CD4-positive, alpha-beta T cell treated with Interleukin-17A for 1 hour (primary cell): ENCODE data around the gene MYOT.
"Not testable (repeated sequence)": the region's sequence is repeated elsewhere in the genome, so short reads cannot be mapped to it uniquely, and the experiment has no call there.

Source experiments
- DNase-seq: peaks from one replicate; pipeline ENCODE4 v3.0.0-alpha.2; 2020

MYOT gene

DNA sequence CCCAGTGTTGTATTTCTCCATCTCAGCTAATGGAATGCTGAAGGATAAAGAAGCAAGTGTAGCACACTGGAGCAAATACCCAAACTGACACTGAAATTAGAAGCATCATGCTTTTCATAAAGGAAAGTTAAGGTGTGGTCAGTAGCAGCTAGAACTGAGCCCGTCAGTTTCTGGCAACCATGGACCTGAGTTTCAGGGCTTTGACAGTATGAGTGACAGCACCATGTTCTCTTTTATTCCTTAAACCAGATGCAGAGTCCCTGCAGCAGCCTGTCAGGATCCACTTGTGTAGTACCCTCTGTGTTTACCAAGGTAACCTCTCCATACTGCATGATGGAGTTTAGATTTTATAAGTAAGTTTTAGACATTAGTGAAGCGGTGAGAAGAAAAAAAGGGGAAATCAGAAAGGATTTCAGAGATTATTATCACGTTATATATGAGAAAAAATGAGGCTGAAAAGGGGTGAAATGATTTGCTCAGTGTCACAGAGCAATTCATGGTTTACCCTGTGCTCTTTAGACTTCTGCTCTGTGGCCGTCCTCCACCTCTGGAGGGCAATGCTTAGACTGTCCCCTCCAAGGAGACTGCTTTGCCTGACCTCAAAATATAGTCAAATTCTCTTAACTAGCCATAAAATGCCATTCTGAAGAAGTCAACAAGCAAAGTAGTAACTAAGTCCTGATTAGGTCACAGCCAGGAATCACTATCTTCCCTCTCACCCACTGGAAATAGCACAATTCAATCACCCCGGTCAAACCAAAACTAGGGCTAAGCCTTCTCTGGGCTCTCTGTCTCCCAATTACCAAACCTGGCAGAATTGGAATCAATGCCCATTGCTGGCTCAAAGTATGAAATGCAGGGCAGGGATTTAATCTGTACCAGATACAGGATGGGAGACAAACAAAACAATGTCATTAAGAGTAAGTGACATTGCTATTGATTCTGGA is 10.5 kb upstream of the MYOT start:
- no peak for DNase-seq

DNA sequence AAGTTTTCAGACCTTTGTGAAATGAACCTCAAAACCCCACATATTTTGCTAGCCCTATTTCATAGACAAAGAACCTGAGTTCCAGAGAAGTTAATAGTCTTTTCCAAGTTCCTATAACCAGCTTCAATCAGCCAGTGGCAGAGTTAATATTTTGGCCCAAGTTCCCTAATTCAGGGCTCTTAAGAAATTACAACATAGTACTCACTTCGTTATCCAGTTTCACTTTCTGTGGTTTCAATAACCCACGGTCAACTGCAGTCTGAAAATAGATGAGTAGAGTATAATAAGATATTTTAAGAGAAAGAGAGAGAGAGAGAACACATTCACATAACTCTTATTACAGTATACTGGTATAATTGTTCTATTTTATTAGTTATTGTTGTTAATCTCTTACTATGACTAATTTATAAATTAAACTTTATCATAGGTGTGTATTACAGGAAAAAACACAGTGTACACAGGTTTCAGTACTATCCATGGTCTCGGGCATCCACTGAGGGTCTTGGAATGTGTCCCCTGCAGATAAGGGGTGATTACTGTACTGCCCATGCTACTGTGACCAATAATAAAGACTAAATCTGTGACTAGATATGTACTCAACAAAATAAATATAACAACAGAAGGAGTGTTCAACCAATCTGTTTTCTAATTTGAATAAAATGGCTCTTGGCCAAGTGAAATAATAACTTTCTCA is 9.3 kb upstream of the MYOT start:
- DNase-seq, result peak; percentile 11

DNA sequence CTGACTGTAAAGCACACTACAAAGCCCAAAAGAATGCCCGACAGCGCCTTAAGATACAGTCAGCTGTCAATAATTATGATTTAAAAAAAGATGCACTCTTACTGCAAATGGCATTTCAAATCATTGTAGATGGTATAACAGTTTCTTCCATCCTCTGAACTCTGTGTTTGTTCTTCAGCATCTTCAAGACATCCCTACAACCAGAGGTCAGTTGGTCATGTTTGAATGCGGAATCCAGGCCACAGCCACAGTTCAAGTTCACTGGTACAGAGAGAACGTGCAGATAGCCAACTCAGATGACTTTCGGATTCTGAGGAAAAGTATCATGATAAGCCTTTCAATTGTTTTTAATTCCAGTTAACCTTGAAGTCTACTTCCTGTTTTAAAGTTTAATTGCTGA is 8.7 kb upstream of the MYOT start:
- no peak for DNase-seq

- DNase-seq, result no peak
Measured at GRCh38 chr5:137862251-137862650, 5.4 kb upstream of the MYOT start.

DNA sequence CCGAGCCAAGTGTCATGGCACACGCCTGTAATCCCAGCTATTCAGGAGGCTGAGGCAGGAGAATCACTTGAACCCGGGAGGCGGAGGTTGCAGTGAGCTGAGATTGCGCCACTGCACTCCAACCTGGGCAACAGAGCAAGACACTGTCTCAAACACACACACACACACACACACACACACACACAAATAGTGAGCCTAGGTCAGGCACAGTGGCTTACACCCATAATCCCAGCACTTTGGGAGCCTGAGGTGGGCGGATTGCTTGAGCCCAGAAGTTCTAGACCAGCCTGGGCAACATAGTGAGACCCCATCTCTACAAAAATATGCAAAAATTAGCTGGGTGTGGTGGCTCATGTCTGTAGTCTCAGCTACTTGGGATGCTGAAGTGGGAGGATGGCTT is 4.0 kb upstream of the MYOT start:
- DNase-seq, result not testable (repeated sequence)

- DNase-seq, result no peak
Measured at GRCh38 chr5:137866541-137867388, 895 bp upstream of the MYOT start.

- no peak for DNase-seq
Measured at GRCh38 chr5:137870647-137871339, 3.1 kb downstream of the MYOT start.

DNA sequence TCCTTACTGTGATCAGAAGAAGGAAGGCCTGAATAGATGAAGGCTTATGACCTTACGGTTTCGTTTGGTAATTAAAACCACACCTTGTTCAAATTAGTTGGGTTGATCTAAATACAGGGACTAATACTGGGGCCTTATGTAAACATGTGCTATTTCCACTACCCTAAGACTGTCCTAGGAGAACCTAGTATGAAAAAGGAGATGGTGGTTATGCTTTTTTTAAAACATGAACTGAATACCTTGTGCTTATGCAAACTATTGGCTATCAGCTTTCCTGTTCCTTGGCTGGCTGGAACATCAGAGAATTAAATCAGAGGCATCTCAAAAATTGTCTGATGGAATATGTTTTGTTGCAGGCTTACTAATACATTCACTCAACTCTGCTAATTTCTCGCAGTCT is 3.9 kb downstream of the MYOT start:
- DNase-seq, result no peak

DNA sequence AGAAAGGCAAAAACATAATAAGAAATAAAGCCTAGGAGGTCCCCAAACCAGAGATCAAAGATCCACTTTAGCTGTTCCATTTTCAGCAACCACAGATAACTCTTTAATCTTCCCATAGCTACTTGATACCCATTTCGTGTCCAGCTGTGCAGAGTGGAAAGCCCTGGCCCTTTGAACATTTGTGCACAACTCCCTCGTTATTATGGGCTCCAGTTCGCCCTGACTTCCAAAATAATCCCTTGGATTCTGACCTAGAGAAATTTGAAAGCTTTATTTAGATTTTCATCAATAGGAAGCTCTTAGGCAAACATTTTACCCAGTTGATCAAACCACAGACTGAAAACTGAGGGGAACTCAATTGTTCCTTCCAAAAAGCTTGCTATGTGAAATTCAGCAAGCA is 4.8 kb downstream of the MYOT start:
- no peak for DNase-seq

- no peak for DNase-seq
Measured at GRCh38 chr5:137876101-137876500, 8.4 kb downstream of the MYOT start.

DNA sequence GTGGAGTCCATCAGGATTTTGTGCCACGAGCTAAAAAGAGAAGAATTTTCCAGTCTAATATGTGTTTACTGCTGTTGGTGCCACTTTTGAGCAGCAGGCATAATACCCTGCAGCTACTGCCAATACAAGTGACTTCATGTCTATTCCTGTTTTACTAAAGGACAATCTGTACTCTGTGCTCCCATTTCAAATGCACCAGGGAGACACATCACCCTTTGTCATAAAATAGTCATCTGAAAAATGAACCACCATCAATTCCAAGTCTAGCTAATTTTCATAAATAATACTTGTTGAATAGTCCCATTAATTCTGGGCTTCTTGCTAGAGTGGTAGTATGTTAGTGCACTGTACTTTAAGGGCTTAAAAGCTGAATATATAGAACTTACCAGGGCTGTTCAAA is 12.7 kb downstream of the MYOT start:
- no peak for DNase-seq

- DNase-seq, result no peak
Measured at GRCh38 chr5:137887831-137888230, 20.2 kb downstream of the MYOT start.

DNA sequence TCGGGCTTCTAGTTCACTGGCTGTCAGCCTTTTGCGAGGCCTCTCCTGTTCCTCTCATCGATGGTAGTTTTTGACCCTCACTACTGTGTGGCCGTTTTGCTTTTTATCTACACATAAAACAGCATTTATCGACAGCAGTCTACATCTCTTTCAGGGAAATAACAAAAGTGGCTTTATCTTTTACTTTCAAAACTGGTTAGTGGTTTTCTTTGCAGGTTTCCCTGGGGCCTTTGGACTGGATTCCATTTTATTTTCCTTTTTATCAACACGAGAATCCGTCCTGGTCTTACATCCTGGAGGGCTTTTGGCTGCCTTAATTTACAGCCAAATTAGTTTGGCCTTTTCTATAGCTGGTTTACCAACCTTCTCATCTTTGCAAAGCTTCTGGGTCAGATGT is 20.8 kb downstream of the MYOT start:
- DNase-seq, result no peak

DNA sequence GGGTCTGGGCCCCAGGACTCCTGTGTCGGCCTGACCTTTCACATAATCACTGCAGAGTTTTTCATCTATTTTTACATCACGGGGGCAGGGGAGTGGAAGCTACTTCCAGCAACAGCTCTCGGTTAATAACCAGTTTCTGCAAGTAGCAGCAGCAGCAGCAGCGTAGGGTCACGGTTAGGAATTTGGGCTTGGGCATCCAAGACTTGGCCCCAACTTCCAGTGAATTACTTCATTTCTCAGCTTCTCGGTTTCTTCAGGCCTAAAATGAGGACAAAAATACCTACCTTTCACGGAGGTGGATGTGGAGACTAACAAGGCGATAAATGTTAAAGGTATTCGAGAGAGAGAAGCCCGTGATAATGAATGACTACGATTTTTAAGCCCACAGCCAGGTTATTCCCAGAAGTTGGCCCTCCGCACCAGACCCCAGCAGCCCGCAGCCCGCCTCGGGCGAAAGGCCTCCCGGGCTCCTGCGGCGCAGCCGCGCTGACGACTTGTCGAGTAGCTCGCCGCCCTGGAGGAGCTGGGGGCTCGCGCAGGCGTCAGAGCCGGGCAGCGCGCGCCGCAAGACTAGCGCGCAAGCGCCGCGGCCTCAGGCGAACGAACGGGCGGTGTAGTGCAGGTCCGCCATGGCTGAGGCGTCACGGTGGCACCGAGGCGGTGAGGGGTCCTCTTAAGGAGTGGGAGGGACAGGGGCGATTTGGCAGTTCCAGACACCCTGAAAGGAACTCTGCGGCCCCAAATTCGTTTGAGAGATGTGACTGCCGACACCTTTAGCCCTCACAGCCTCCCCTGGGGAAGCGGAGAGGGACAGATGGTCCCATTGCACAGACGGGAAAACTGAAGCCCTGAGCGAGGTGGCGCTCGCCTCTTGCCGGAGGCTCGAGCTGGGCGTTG is 21.5 kb downstream of the MYOT start, which contains the start of gene PKD2L2:
PKD2L2 (plus strand) TSS at position 595 of the 897 bp plus-strand sequence; CDS start at position 630, 35 bp downstream.
- peak; percentile 87 for DNase-seq

DNA sequence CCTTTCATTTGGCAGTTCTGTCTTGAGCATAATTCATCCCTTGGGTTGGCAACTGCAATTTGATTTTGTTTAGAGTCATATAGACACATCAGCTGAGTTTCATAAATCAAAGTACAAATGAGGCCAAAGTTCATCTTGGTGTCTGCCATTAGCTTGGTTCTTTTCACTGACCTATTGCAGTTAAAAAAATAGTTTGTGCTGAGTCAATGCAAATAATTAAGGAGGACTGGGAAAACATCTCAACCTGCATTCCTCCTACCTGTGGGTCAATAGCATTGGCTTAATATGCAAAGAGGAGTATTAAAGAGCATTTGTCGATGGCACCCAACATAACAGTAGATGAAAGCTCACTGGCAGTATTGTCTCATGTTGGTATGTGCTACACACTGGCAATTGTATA is 23.2 kb downstream of the MYOT start:
- DNase-seq, result no peak

DNA sequence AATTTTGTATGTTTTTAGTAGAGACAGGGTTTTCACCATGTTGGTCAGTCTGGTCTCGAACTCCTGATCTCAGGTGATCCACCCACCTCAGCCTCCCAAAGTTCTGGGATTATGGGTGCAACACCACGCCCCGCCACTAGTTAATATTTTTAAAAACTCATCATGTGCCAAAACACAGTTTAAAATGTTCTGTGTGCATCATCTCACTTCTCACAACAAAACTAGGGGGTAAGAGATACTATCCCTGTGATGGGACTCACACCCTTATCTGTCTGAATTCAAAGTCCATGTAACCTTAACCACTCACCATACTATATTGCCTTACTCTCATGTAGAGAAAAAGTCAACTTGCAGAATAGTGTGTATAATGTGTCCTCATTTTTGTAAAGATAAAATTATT is 24.2 kb downstream of the MYOT start:
- DNase-seq, result peak; percentile 3

DNA sequence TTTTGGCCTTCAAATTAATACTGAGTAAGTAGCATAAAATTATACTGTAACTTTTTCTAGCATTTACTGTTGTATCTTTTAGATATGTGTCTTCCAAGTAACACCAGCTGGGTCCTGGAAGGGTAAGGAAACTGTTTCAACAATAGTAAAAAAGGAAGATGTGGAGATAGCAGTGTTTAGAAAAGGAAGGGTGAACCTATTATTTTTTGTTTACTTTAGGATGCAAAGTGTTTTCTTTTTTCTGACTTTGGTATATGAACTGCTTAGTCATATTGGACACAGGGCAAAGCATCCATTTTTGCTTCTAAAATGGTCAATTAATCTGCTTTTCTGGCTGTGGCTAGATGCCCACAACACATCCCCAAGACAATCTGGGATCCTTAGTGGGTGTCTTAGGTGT is 26.9 kb downstream of the MYOT start:
- DNase-seq, result no peak

DNA sequence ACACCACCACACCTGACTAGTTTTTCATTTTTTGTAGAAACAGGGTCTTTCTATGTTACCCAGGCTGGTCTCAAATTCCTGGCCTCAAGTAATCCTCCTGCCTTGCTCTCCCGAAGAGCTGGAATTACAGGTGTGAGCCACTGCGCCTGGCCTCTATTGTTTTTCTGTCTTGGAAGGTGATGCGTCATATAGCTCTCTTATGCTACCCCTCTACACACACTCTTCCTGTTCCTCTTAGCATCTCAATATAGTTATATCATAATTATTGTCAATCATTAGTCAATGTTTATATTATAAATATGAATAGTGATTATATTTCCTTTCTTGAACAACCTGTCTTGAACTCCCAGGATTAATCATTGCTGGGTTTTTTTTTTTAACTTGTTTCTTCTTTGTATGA is 28.9 kb downstream of the MYOT start:
- no peak for DNase-seq

GRCh38 chr5:137899493-137899892 is 31.8 kb downstream of the MYOT start:
- no peak for DNase-seq

- DNase-seq, result no peak
Measured at GRCh38 chr5:137901011-137901817, 33.6 kb downstream of the MYOT start.
